Suprapubic skin (tissue), 4 donors: ENCODE data around the gene HOXA6. TPM values are rescaled to one million over a fixed set of nuclear protein-coding genes. Genes with fewer than 3 reads are reported as not detected.

Experiments used
- DNase-seq, 2 donors: peaks; one replicate each; pipeline ENCODE4 v3.0.0-alpha.2; 2019; ENCODE audit warnings: low spot score in 2 of 2
- H3K27ac ChIP-seq: fragments of 200-600 bp; sonication (generic); one replicate; pipeline ENCODE4 v1.5.1; 2019
- H3K27me3 ChIP-seq: fragments of 200-600 bp; sonication (generic); one replicate; pipeline ENCODE4 v1.5.1; 2019
- H3K36me3 ChIP-seq: fragments of 200-600 bp; sonication (generic); one replicate; pipeline ENCODE4 v1.5.1; 2019
- H3K4me1 ChIP-seq: fragments of 200-600 bp; sonication (generic); one replicate; pipeline ENCODE4 v1.5.1; 2019
- H3K4me3 ChIP-seq: fragments of 200-600 bp; sonication (generic); one replicate; pipeline ENCODE4 v1.5.1; 2019; ENCODE audit warnings: mild to moderate bottlenecking
- H3K9me3 ChIP-seq: fragments of 200-600 bp; sonication (generic); one replicate; pipeline ENCODE4 v1.5.1; 2019
- CTCF ChIP-seq, 2 donors: fragments of 200-600 bp in 1 of 2; fragments of 450-650 bp in 1 of 2; sonication (generic) in 1 of 2; IDR thresholded peaks; one replicate each; pipeline ENCODE4 v1.5.1; 2016 to 2019; ENCODE audit warnings: antibody characterized with exemption in 2 of 2, mild to moderate bottlenecking in 1 of 2, moderate library complexity in 1 of 2
- EP300 ChIP-seq: sonication (generic); formaldehyde crosslinking; IDR thresholded peaks from one replicate; pipeline ENCODE4 v1.6.1; 2017; ENCODE audit warnings: antibody characterized with exemption
- POLR2A ChIP-seq, 2 donors: fragments of 450-650 bp; IDR thresholded peaks; one replicate each; pipeline ENCODE4 v1.6.1; 2017; ENCODE audit warnings: antibody characterized with exemption in 2 of 2, mild to moderate bottlenecking in 2 of 2, moderate library complexity in 2 of 2
- POLR2AphosphoS5 ChIP-seq, 3 donors: sonication (generic); formaldehyde crosslinking; IDR thresholded peaks; one replicate each; pipeline ENCODE4 v1.6.1; 2017; ENCODE audit warnings: antibody characterized with exemption in 3 of 3
- WGBS: methylation state at CpG from one replicate; pipeline ENCODE4 v1.1.5; 2018; 5-methylcytosine and 5-hydroxymethylcytosine counted together
- total RNA-seq, 4 donors: library from RNA; depleted of rRNA; stranded (reverse); fragments of >200 nt; gene quantifications; one replicate each; pipeline ENCODE4 v1.1.0, GENCODE V29; 2016

The HOXA6 gene
- total RNA-seq, 4 donors from 2014 or later: 4.0 to 9.3 (median 6.4) TPM

DNA sequence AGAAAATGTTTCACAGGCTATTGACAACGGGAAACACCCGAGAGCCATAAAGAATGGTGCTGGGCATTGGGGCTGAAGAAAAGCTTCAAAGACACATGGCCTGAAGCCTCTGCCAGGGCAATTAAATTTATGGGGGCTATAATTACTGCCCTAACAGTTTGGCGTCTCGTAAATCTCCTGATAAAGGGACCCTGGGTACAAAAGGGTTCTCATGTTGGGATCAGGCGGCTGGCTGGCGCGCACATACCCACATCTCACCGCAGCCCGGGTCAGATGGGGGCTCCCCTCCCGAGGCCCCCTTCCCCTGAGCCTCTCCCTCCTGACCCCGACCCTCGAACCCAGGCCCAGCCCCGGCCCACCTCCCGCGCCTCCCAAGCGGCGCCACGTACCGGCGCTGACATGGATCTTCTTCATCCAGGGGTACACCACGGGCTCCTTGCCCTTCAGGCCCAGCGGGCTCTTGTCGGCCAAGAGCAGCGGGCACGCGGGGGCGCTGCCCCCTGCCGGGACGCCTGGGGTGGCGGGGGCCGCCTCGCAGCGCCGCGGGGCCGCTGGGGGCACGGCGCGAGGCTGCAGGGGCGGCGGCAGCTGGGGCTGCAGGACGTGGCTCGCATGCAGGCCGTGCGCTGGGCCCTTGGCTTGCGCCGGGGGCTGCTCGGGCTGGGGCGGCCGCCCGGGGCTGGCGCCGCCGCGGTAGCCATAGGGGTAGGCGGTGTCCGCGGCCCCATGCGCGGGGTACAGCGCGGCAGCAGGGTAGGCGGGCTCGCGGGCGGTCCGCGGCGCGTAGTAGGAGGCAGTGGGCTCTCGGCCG, 17.6 kb downstream of the HOXA6 start:
- H3K27ac ChIP-seq: peak overlapping the region; percentile 87
- peak overlapping the region; percentile 85 for H3K4me3 ChIP-seq
- H3K27me3 ChIP-seq: no peaks in the 10 kb centered on the region
- no peak for TF ChIP-seq CTCF (IDR thresholded peaks at IDR 0.05)
- no peak for TF ChIP-seq POLR2A (IDR thresholded peaks at IDR 0.05)
- no peaks in the 10 kb centered on the region for H3K36me3 ChIP-seq
- no peaks in the 10 kb centered on the region for H3K9me3 ChIP-seq
- WGBS: 26% methylated on average over 25 of the region's 72 CpGs
- peaks cover 23% of the 10 kb centered on the region for H3K4me1 ChIP-seq
- DNase-seq: peak in 1 of 2 donors; percentile 68

DNA sequence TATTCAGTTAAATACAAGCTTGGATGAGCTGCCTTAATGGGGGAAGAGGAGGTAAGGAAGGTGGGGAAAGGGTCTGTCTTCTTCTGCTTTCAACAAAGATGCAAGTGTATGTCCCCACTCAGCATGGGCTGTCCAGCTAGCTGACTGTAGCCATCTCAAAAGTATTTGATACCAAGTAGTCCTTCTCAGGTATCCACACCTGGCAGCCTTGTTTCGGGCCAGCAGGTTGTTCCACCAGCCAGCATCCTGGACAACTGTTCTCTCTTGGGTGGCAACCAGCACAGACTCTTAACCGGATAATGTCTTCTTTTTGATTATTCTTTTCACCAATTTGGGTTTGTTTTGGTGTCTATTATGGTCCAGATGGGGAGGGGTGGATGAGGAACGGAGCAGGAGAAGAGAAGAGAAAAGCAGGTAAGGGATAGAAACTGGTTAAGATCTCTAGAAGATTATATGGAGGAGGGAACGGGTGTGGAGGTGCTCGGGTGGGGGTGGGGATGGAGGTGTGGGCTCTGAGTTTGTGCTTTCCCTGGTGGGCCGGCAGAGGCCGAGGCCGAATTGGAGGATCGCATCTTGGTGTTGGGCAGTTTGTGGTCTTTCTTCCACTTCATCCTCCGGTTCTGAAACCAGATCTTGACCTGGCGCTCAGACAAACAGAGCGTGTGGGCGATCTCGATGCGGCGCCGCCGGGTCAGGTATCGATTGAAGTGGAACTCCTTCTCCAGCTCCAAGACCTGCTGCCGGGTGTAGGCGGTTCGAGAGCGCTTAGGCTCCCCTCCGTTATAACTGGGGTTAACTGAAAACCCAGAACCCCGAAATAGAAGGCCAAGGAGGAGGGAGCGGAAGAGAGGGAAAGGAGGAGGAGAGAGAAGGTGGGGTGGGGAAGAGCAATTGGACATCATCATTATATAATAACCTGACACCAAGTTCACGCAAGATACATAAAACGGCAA, 18.5 kb downstream of the HOXA6 start:
- H3K36me3 ChIP-seq: no peaks in the 10 kb centered on the region
- H3K4me3 ChIP-seq: peak overlapping the region; percentile 85
- whole genome bisulfite sequencing: 91% methylated on average over 28 of the region's 28 CpGs
- peaks cover 14% of the 10 kb centered on the region for H3K4me1 ChIP-seq
- no peaks in the 10 kb centered on the region for H3K27me3 ChIP-seq
- H3K9me3 ChIP-seq: no peaks in the 10 kb centered on the region
- TF ChIP-seq POLR2A (IDR thresholded peaks at IDR 0.05) (no peak), POLR2AphosphoS5 (IDR thresholded peaks at IDR 0.05) (no peak), CTCF (IDR thresholded peaks at IDR 0.05) (no peak), EP300 (no peak)
- peak in 1 of 2 donors; percentile 49 for DNase-seq
- H3K27ac ChIP-seq: no peak overlapping the region

DNA sequence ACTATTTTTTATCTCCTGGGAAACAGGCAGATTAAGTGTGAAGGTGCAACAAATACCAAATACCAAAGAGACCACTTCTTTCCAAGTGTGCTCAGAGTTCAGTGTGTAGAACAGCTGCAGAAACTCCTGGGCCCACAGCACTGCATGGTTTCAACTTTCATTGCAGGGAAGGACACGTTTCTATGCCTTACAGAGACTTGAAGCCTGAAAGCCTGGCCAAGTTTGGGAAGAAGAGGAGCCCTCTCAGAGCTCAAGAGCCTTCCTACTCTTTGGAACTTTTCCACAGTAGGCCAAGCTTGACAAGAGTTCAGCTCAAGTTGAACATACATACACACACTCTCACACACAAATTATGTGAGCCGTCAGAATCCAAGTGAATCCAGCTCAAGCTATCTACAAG, 19.5 kb downstream of the HOXA6 start:
- no peaks in the 10 kb centered on the region for H3K27me3 ChIP-seq
- WGBS: 64% methylated on average over 2 of the region's 2 CpGs
- H3K4me3 ChIP-seq: no peak overlapping the region
- no peak overlapping the region for H3K27ac ChIP-seq
- H3K9me3 ChIP-seq: no peaks in the 10 kb centered on the region
- TF ChIP-seq EP300 (no peak), POLR2AphosphoS5 (IDR thresholded peaks at IDR 0.05) (no peak)
- peaks cover 12% of the 10 kb centered on the region for H3K4me1 ChIP-seq
- no peaks in the 10 kb centered on the region for H3K36me3 ChIP-seq
- DNase-seq: no peak

- TF ChIP-seq CTCF (IDR thresholded peaks at IDR 0.05) (no peak), POLR2AphosphoS5 (IDR thresholded peaks at IDR 0.05) (no peak), POLR2A (IDR thresholded peaks at IDR 0.05) (no peak), EP300 (no peak)
- no peaks in the 10 kb centered on the region for H3K36me3 ChIP-seq
- peaks cover 12% of the 10 kb centered on the region for H3K4me1 ChIP-seq
- no peaks in the 10 kb centered on the region for H3K27me3 ChIP-seq
- no peak overlapping the region for H3K4me3 ChIP-seq
- DNase-seq: no peak
- no peaks in the 10 kb centered on the region for H3K9me3 ChIP-seq
- H3K27ac ChIP-seq: no peak overlapping the region
- WGBS: 52% methylated on average over 3 of the region's 3 CpGs
Observed at GRCh38 chr7:27126596-27127327, 20.8 kb downstream of the HOXA6 start.

DNA sequence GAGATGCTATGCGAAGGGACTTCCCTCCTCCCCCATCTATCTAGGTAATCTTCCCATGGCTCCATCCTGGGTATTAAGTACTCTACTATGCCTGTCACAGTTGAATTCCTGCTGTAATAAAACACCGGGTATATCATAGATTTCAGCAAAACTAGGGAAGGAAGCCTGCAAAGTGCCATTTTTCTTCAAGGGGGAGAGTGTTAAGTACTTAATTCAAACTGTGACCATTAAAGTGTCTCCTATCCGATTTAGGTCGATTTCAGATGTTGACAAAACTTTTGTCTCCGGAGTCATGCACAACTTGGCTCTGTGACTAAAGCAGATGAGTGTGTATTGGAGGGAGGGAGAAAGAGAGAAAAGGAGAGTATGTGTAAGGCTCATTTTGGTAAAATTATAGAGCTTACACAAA, 21.6 kb downstream of the HOXA6 start:
- Histone ChIP-seq H3K9me3 (no peaks in the 10 kb centered on the region), H3K27ac (no peak overlapping the region), H3K36me3 (no peaks in the 10 kb centered on the region), H3K4me3 (no peak overlapping the region), H3K4me1 (peaks cover 5% of the 10 kb centered on the region), H3K27me3 (no peaks in the 10 kb centered on the region)
- 78% methylated on average over 5 of the region's 5 CpGs for WGBS
- no peak for TF ChIP-seq EP300
- TF ChIP-seq POLR2AphosphoS5 (IDR thresholded peaks at IDR 0.05): no peak
- TF ChIP-seq POLR2A (IDR thresholded peaks at IDR 0.05): no peak
- TF ChIP-seq CTCF (IDR thresholded peaks at IDR 0.05): no peak
- no peak for DNase-seq
